IPS DF 6.9 (cell line): ENCODE results near the gene CACNA2D3.

Experiments
- DNase-seq: peaks from one replicate; pipeline ENCODE4 v3.0.0-alpha.2; 2013; ENCODE audit warnings: low read depth, low spot score
- H3K27ac ChIP-seq: one replicate; pipeline ENCODE4 v1.5.1; 2013; ENCODE audit warnings: low read length, control low read depth
- H3K27me3 ChIP-seq: 2 replicates; pipeline ENCODE4 v1.6.1; 2013; ENCODE audit warnings: mild to moderate bottlenecking, low read length; ENCODE audit not compliant: control insufficient read depth, insufficient read depth
- H3K36me3 ChIP-seq: 2 replicates; pipeline ENCODE4 v1.6.1; 2013; ENCODE audit warnings: low read length; ENCODE audit not compliant: control insufficient read depth, insufficient read depth
- H3K4me1 ChIP-seq: 2 replicates; pipeline ENCODE4 v1.6.1; 2013; ENCODE audit warnings: low read length; ENCODE audit not compliant: control insufficient read depth, insufficient read depth
- H3K4me3 ChIP-seq: 2 replicates; pipeline ENCODE4 v1.5.1; 2013; ENCODE audit warnings: mild to moderate bottlenecking, low read length
- H3K9me3 ChIP-seq: 2 replicates; pipeline ENCODE4 v1.6.1; 2013; ENCODE audit warnings: low read length, inconsistent platforms; ENCODE audit not compliant: control insufficient read depth, insufficient read depth
- WGBS: extraction: QIAGEN DNeasy Blood & Tissue Kit; methylation state at CpG from one replicate; pipeline ENCODE4 v1.1.7; 2013; ENCODE audit warnings: mixed read lengths, missing lambda C conversion rate; ENCODE audit not compliant: insufficient read length, insufficient coverage; 5-methylcytosine and 5-hydroxymethylcytosine counted together

CACNA2D3 gene

GRCh38 chr3:54983266-54984099 lies 861.1 kb downstream of the CACNA2D3 start:
- Histone ChIP-seq H3K27ac (no peak overlapping the region), H3K4me1 (0 out of 2 replicates have a peak, but pooled peaks cover 1% of the 10 kb centered on the region), H3K27me3 (no peaks in the 10 kb centered on the region), H3K9me3 (no peaks in the 10 kb centered on the region), H3K36me3 (no peaks in the 10 kb centered on the region), H3K4me3 (no peak overlapping the region)
- no CpG with 5 or more reads among the region's 5 CpGs for WGBS
- DNase-seq: no peak

DNA sequence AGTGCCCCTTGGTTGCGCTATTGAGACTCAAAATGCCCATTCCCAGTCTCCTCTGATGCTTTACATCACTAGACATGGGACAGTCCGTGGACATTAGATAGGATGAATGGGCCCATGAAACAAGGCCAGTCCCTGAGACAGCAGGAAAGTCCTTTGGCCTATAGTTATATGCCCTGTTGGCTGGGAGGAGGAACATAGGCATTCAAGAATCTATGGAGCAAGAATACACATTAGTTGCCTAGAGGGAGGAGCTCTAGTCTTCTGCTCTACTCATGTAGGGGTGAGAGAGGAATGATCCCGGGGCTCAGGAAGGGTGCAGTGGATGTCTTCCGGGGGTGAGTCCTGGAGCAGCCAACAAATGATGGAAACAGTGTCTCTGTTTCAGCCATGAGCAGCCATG lies 863.5 kb downstream of the CACNA2D3 start:
- WGBS: no CpG with 5 or more reads among the region's 4 CpGs
- Histone ChIP-seq H3K27ac (no peak overlapping the region), H3K27me3 (no peaks in the 10 kb centered on the region), H3K4me1 (0 out of 2 replicates have a peak, but pooled peaks cover 1% of the 10 kb centered on the region), H3K9me3 (no peaks in the 10 kb centered on the region), H3K4me3 (no peak overlapping the region), H3K36me3 (no peaks in the 10 kb centered on the region)
- DNase-seq: no peak

DNA sequence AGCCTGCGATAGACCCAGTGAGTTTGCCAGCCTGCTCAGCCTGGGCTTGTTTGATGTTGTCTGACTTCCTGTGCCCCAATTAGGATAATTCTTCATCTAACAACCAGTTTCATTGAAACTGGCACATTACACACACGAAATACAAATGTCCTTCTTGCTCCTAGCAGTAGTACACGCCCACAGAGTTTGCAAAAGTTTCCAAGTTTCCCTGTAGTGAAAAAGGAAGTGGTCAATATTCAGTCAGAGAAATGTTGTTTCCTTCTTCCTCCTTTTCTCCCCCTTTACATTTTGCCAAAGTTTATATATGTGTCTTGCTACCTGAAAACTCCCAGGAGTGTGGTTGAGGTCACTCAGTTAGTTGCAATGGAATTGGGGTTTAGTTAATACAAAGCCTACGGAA lies 863.9 kb downstream of the CACNA2D3 start:
- Histone ChIP-seq H3K36me3 (no peaks in the 10 kb centered on the region), H3K4me3 (no peak overlapping the region), H3K9me3 (no peaks in the 10 kb centered on the region), H3K27me3 (no peaks in the 10 kb centered on the region), H3K4me1 (0 out of 2 replicates have a peak, but pooled peaks cover 1% of the 10 kb centered on the region), H3K27ac (no peak overlapping the region)
- WGBS: no CpG with 5 or more reads among the region's 4 CpGs
- no peak for DNase-seq

- no peak for DNase-seq
- WGBS: no CpG with 5 or more reads among the region's 4 CpGs
- H3K27me3 ChIP-seq: no peaks in the 10 kb centered on the region
- H3K36me3 ChIP-seq: no peaks in the 10 kb centered on the region
- no peak overlapping the region for H3K27ac ChIP-seq
- H3K4me3 ChIP-seq: no peak overlapping the region
- no peaks in the 10 kb centered on the region for H3K9me3 ChIP-seq
- 0 out of 2 replicates have a peak, but pooled peaks cover 1% of the 10 kb centered on the region for H3K4me1 ChIP-seq
Observed at GRCh38 chr3:54987719-54988118, 865.4 kb downstream of the CACNA2D3 start.

DNA sequence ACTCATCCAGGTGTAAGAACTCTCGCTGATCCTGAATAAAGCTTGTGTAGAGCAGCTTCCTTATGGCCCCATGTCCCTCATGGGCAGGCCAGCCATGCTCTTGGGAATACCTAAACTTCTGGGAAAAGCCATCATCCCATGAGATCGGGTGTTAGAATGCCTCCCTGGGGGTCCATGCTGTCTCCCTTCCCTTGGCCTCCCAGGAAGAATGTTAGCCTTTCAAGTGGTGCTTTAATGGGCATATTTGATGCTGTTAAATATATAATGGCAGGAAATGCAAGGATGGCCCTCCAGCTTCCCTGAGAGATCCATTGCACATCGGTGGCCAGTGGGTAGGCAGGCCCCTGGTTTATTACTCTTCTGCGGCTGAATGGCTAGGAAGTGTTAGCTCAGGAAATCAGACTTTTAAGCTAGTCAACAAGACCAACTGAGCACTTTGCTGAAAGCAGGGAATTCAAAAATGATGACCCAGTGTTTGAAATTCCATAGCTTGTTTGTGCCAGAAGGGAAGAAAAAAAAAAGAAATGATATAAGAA lies 866.0 kb downstream of the CACNA2D3 start:
- no peak overlapping the region for H3K4me3 ChIP-seq
- no peak overlapping the region for H3K27ac ChIP-seq
- H3K27me3 ChIP-seq: no peaks in the 10 kb centered on the region
- DNase-seq: no peak
- no peaks in the 10 kb centered on the region for H3K36me3 ChIP-seq
- 0 out of 2 replicates have a peak, but pooled peaks cover 1% of the 10 kb centered on the region for H3K4me1 ChIP-seq
- no peaks in the 10 kb centered on the region for H3K9me3 ChIP-seq
- no CpG with 5 or more reads among the region's 4 CpGs for WGBS

DNA sequence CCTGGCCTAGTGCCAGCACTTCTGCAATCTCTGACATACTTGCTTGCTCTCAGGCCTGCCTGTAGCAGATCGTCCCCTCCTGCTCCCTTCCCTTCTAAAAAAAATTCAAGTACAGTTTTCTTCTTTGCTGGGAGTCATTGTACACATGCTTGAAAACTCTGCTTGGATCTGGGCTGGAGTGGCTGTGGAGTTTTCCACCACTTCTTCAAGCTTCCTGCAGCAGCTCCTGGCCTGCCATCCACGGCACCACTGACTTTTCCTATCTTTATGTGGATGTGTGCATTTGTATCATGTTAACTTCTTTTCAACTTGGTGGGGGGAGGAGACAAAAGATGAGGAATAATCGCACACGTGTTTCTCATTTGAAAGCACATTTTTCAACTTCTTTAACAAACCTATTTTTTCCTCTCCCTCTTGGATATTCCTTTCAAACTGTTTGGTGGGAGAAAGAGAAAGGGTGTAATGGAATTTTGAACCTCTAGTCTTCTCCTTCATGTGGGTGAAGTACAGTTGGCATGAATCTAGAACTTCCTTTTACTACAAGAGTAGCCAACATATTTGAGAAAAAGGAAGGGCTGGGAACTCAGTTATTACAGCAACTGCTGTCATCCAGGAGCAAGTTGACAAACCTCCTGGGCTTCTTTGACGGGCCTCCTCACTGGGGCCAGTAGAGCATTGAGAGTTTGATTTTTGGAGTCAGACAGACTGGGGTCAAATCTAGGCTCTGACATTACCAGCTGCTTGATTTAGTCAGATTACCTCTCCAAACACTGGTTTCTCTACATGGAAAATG lies 866.7 kb downstream of the CACNA2D3 start:
- no CpG with 5 or more reads among the region's 5 CpGs for WGBS
- H3K4me1 ChIP-seq: 0 out of 2 replicates have a peak, but pooled peaks cover 1% of the 10 kb centered on the region
- no peak for DNase-seq
- no peaks in the 10 kb centered on the region for H3K9me3 ChIP-seq
- H3K27me3 ChIP-seq: no peaks in the 10 kb centered on the region
- no peaks in the 10 kb centered on the region for H3K36me3 ChIP-seq
- no peak overlapping the region for H3K4me3 ChIP-seq
- H3K27ac ChIP-seq: no peak overlapping the region

DNA sequence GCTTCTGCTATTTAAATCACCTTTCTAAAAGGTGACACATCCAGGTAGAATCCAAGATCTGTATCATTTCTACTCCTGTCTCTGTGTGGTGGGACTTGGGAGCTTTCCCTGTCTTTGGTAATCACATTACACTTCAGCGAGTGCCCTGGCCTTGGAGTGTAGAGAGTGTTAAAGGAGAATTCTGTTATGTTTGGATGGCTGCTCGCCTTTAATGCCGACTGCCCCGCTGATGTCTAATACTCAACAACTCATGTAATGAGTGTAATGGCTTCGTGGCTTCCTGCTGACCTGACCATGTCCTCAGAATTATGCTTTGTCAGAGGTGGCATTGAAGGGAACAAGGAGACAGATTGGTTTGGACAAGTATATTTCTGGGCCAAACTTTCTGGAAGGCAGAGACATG lies 871.8 kb downstream of the CACNA2D3 start:
- WGBS: no CpG with 5 or more reads among the region's 5 CpGs
- no peaks in the 10 kb centered on the region for H3K36me3 ChIP-seq
- no peak overlapping the region for H3K27ac ChIP-seq
- H3K9me3 ChIP-seq: no peaks in the 10 kb centered on the region
- DNase-seq: no peak
- H3K4me3 ChIP-seq: no peak overlapping the region
- H3K27me3 ChIP-seq: no peaks in the 10 kb centered on the region
- peaks cover 1% of the 10 kb centered on the region; the same call in 1 of the 2 replicates for H3K4me1 ChIP-seq

GRCh38 chr3:54999159-54999558 lies 876.8 kb downstream of the CACNA2D3 start:
- no peak overlapping the region for H3K4me3 ChIP-seq
- DNase-seq: peak; percentile 60
- no peak overlapping the region for H3K27ac ChIP-seq
- H3K36me3 ChIP-seq: no peaks in the 10 kb centered on the region
- WGBS: no CpG with 5 or more reads among the region's 5 CpGs
- H3K4me1 ChIP-seq: peaks cover 4% of the 10 kb centered on the region; the same call in 1 of the 2 replicates
- H3K9me3 ChIP-seq: no peaks in the 10 kb centered on the region
- H3K27me3 ChIP-seq: no peaks in the 10 kb centered on the region

- Histone ChIP-seq H3K27me3 (no peaks in the 10 kb centered on the region), H3K4me1 (peaks cover 4% of the 10 kb centered on the region; the same call in 1 of the 2 replicates), H3K27ac (no peak overlapping the region), H3K4me3 (no peak overlapping the region), H3K36me3 (no peaks in the 10 kb centered on the region), H3K9me3 (no peaks in the 10 kb centered on the region)
- DNase-seq: no peak
- whole genome bisulfite sequencing: no CpG with 5 or more reads among the region's 3 CpGs
Observed at GRCh38 chr3:54999811-55000210, 877.5 kb downstream of the CACNA2D3 start.

GRCh38 chr3:55000546-55000945 lies 878.2 kb downstream of the CACNA2D3 start:
- no peaks in the 10 kb centered on the region for H3K9me3 ChIP-seq
- H3K4me3 ChIP-seq: no peak overlapping the region
- H3K4me1 ChIP-seq: peaks cover 4% of the 10 kb centered on the region; the same call in 1 of the 2 replicates
- no peak overlapping the region for H3K27ac ChIP-seq
- no peak for DNase-seq
- no peaks in the 10 kb centered on the region for H3K36me3 ChIP-seq
- no peaks in the 10 kb centered on the region for H3K27me3 ChIP-seq
